ENCODE data around the gene ARHGAP24. TPM values are rescaled to one million over a fixed set of nuclear protein-coding genes. Genes with fewer than 3 reads are reported as not detected.

Gene ARHGAP24
- total RNA-seq, 4 donors from 2014 or later, result 12.1 to 60.8 (median 18.9) TPM

DNA sequence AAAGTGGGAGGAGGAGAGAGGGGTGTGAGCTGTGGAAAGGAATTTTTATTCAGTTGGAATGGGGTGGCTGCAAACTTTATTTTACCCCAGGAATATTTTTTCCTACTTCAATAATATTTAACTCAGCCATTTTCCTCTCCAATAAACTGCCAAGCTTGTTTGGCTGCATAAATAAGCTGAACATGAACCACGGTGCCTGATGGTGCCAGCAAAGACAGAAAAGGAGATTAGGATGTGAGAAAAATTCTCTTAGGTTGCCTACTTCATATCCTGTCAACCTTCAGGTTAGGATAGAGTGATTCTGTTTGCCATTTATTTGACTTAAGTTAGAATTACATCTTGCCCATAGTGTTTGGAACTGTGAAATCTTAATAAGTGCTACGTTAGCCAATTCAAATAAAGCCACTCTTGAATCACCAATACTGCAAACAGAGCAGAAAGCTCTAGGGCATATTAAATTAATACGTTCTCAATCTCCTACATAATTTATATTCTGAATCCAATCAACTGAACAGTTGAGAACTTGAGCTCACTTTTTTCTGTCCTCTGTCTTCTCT, 195.1 kb downstream of the ARHGAP24 start:
- H3K9me3 ChIP-seq, result no peaks in the 10 kb centered on the region
- H3K27ac ChIP-seq, result no peak overlapping the region
- H3K4me1 ChIP-seq, result no peaks in the 10 kb centered on the region
- DNase-seq, result no peak
- H3K27me3 ChIP-seq, result no peaks in the 10 kb centered on the region
- TF ChIP-seq POLR2A (IDR thresholded peaks at IDR 0.05), result no peak
- TF ChIP-seq, protein P1, sequence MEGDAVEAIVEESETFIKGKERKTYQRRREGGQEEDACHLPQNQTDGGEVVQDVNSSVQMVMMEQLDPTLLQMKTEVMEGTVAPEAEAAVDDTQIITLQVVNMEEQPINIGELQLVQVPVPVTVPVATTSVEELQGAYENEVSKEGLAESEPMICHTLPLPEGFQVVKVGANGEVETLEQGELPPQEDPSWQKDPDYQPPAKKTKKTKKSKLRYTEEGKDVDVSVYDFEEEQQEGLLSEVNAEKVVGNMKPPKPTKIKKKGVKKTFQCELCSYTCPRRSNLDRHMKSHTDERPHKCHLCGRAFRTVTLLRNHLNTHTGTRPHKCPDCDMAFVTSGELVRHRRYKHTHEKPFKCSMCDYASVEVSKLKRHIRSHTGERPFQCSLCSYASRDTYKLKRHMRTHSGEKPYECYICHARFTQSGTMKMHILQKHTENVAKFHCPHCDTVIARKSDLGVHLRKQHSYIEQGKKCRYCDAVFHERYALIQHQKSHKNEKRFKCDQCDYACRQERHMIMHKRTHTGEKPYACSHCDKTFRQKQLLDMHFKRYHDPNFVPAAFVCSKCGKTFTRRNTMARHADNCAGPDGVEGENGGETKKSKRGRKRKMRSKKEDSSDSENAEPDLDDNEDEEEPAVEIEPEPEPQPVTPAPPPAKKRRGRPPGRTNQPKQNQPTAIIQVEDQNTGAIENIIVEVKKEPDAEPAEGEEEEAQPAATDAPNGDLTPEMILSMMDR (IDR thresholded peaks at IDR 0.05), result no peak
- intact Hi-C loops (cut with DNase I; ENCODE audit: low total_unique reads), result no loop called here
- no peaks in the 10 kb centered on the region for H3K36me3 ChIP-seq
- H3K4me3 ChIP-seq, result no peak overlapping the region

GRCh38 chr4:85671120-85671519, 196.2 kb downstream of the ARHGAP24 start:
- H3K27ac ChIP-seq, result no peak overlapping the region

DNA sequence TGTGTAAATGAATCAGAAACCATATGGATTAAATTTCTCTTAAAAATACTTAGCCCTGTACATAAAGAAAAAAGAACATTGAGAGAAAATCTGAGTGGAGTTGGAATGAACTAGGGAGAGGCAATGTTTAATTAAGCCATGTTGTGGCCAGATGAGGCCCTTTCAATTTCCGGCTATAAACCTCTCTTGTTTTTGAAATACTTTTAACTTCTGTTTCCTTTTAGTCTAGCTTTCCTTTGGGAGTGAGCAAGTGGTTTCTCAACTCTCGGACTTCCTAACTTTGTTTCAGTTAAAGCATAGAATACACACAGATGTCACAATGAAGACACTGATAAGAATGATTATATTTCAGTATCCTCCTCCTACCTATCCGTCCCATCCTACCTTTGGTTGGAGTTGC, 197.2 kb downstream of the ARHGAP24 start:
- H3K4me3 ChIP-seq, result no peak overlapping the region
- no peak overlapping the region for H3K27ac ChIP-seq
- H3K36me3 ChIP-seq, result no peaks in the 10 kb centered on the region
- intact Hi-C loops (cut with DNase I; ENCODE audit: low total_unique reads), result no loop called here
- H3K9me3 ChIP-seq, result no peaks in the 10 kb centered on the region
- DNase-seq, result no peak
- no peak for TF ChIP-seq POLR2A (IDR thresholded peaks at IDR 0.05)
- TF ChIP-seq, protein P1 (IDR thresholded peaks at IDR 0.05), result no peak
- no peaks in the 10 kb centered on the region for H3K27me3 ChIP-seq
- H3K4me1 ChIP-seq, result no peaks in the 10 kb centered on the region

More at GRCh38 chr4:85671120-85671519, 196.2 kb downstream of the ARHGAP24 start:
- no peak for TF ChIP-seq POLR2A (IDR thresholded peaks at IDR 0.05)
- TF ChIP-seq, protein P1 (IDR thresholded peaks at IDR 0.05), result no peak
- no peak for DNase-seq
- Histone ChIP-seq H3K4me3 (no peak overlapping the region), H3K9me3 (no peaks in the 10 kb centered on the region), H3K27me3 (no peaks in the 10 kb centered on the region), H3K36me3 (no peaks in the 10 kb centered on the region), H3K4me1 (no peaks in the 10 kb centered on the region)
- intact Hi-C loops (cut with DNase I; ENCODE audit: low total_unique reads), result no loop called here

- Histone ChIP-seq H3K9me3 (no peaks in the 10 kb centered on the region), H3K27me3 (no peaks in the 10 kb centered on the region), H3K27ac (no peak overlapping the region), H3K4me3 (no peak overlapping the region), H3K4me1 (no peaks in the 10 kb centered on the region), H3K36me3 (no peaks in the 10 kb centered on the region)
- TF ChIP-seq, protein P1 (IDR thresholded peaks at IDR 0.05), result no peak
- no peak for TF ChIP-seq POLR2A (IDR thresholded peaks at IDR 0.05)
- intact Hi-C loops (cut with DNase I; ENCODE audit: low total_unique reads), result no loop called here
- no peak for DNase-seq
These were observed 198.0 kb downstream of the ARHGAP24 start for GRCh38 chr4:85672959-85673358.

- intact Hi-C loops (cut with DNase I; ENCODE audit: low total_unique reads), result no loop called here
- Histone ChIP-seq H3K27ac (no peak overlapping the region), H3K9me3 (no peaks in the 10 kb centered on the region), H3K4me3 (no peak overlapping the region), H3K4me1 (no peaks in the 10 kb centered on the region), H3K36me3 (no peaks in the 10 kb centered on the region), H3K27me3 (no peaks in the 10 kb centered on the region)
- DNase-seq, result no peak
- TF ChIP-seq POLR2A (IDR thresholded peaks at IDR 0.05), result no peak
- TF ChIP-seq, protein P1 (IDR thresholded peaks at IDR 0.05), result no peak
These were observed 198.6 kb downstream of the ARHGAP24 start for GRCh38 chr4:85673540-85673939.
